HG03342 (cell line): ENCODE measurements around the gene SLC39A1.
A peak's percentile ranks its signal among the peaks of the same experiment; 100 is the strongest.
"Not testable (repeated sequence)": the region's sequence is repeated elsewhere in the genome, so short reads cannot be mapped to it uniquely, and the experiment has no call there.

ENCODE experiments used
- ATAC-seq: cut with Tn5 transposase; IDR thresholded peaks from one replicate; pipeline ENCODE4 v1.9.1; 2021; ENCODE audit warnings: mild to moderate bottlenecking, moderate library complexity; ENCODE audit not compliant: unreplicated experiment

SLC39A1 gene

GRCh38 chr1:153932156-153933131, 30.9 kb downstream of the SLC39A1 start:
- no peak for ATAC-seq

- no peak for ATAC-seq
These were observed 33.1 kb downstream of the SLC39A1 start for GRCh38 chr1:153929981-153930948.

GRCh38 chr1:153929426-153929825, 33.9 kb downstream of the SLC39A1 start:
- no peak for ATAC-seq

- ATAC-seq, result no peak
These were observed 34.5 kb downstream of the SLC39A1 start for GRCh38 chr1:153928791-153929341.

GRCh38 chr1:153928245-153928644, 35.1 kb downstream of the SLC39A1 start:
- no peak for ATAC-seq

GRCh38 chr1:153926405-153926804, 36.9 kb downstream of the SLC39A1 start:
- ATAC-seq, result no peak

- peak; percentile 94 for ATAC-seq
These were observed 40.1 kb downstream of the SLC39A1 start, which contains the start of gene GATAD2B for GRCh38 chr1:153922972-153923925. Gene GATAD2B (minus strand): TSS chr1:153922972. CDS start chr1:153828347, 94,625 bp downstream.

- peak; percentile 33 for ATAC-seq
These were observed 41.0 kb downstream of the SLC39A1 start for GRCh38 chr1:153922076-153922971.

GRCh38 chr1:153921803-153922075, 41.6 kb downstream of the SLC39A1 start:
- no peak for ATAC-seq

GRCh38 chr1:153921080-153921802, 42.1 kb downstream of the SLC39A1 start:
- no peak for ATAC-seq

- no peak for ATAC-seq
These were observed 43.2 kb downstream of the SLC39A1 start for GRCh38 chr1:153919876-153920852.

GRCh38 chr1:153916297-153916696, 47.0 kb downstream of the SLC39A1 start:
- ATAC-seq, result no peak

- ATAC-seq, result no peak
These were observed 51.0 kb downstream of the SLC39A1 start for GRCh38 chr1:153912349-153912748.

GRCh38 chr1:153910560-153910959, 52.8 kb downstream of the SLC39A1 start:
- ATAC-seq, result not testable (repeated sequence)
